HG03175 (cell line): ENCODE results near the gene SALL3.

Experiments used
- ATAC-seq: cut with Tn5 transposase; IDR thresholded peaks from one replicate; pipeline ENCODE4 v1.9.1; 2021; ENCODE audit warnings: mild to moderate bottlenecking, moderate library complexity; ENCODE audit not compliant: unreplicated experiment

The SALL3 gene

GRCh38 chr18:78979056-78979729 is 425 bp upstream of the SALL3 start:
- ATAC-seq = no peak

GRCh38 chr18:78980279-78980771 is 707 bp downstream of the SALL3 start:
- no peak for ATAC-seq

GRCh38 chr18:78980777-78981380 is 1.3 kb downstream of the SALL3 start:
- ATAC-seq = no peak

GRCh38 chr18:78981394-78981831 is 1.8 kb downstream of the SALL3 start:
- no peak for ATAC-seq

GRCh38 chr18:78981989-78982620 is 2.5 kb downstream of the SALL3 start:
- ATAC-seq = no peak

GRCh38 chr18:78983512-78983911 is 3.9 kb downstream of the SALL3 start:
- ATAC-seq = no peak

- peak; percentile 80 for ATAC-seq
Measured at GRCh38 chr18:78984941-78985784, 5.5 kb downstream of the SALL3 start.

GRCh38 chr18:78986018-78986481 is 6.4 kb downstream of the SALL3 start:
- no peak for ATAC-seq

GRCh38 chr18:78991446-78991845 is 11.8 kb downstream of the SALL3 start:
- no peak for ATAC-seq

GRCh38 chr18:78992041-78993011 is 12.7 kb downstream of the SALL3 start:
- no peak for ATAC-seq

- ATAC-seq = no peak
Measured at GRCh38 chr18:78993014-78993926, 13.7 kb downstream of the SALL3 start.

GRCh38 chr18:78994000-78994399 is 14.4 kb downstream of the SALL3 start:
- no peak for ATAC-seq

GRCh38 chr18:78994531-78994930 is 14.9 kb downstream of the SALL3 start:
- no peak for ATAC-seq

GRCh38 chr18:78994977-78995582 is 15.5 kb downstream of the SALL3 start:
- no peak for ATAC-seq

- no peak for ATAC-seq
Measured at GRCh38 chr18:78995740-78996395, 16.2 kb downstream of the SALL3 start.

- no peak for ATAC-seq
Measured at GRCh38 chr18:78996741-78997490, 17.3 kb downstream of the SALL3 start.

GRCh38 chr18:78998371-78999071 is 18.9 kb downstream of the SALL3 start:
- no peak for ATAC-seq
